Cerebellar nuclear complex (tissue), 1 donor: Measurements from ENCODE around the gene TPPP3.
"Not testable (repeated sequence)": the region's sequence is repeated elsewhere in the genome, so short reads cannot be mapped to it uniquely, and the experiment has no call there.

Experiments used
- DNase-seq, 2 experiments: peaks; one replicate each; lab custom pipeline; 2025; lab: John Stamatoyannopoulos, UW

The TPPP3 gene

GRCh38 chr16:67426022-67426421 is 32.7 kb upstream of the TPPP3 start:
- DNase-seq = no peak

- DNase-seq = no peak
Measured at GRCh38 chr16:67425580-67425979, 32.3 kb upstream of the TPPP3 start.

GRCh38 chr16:67425061-67425460 is 31.8 kb upstream of the TPPP3 start:
- DNase-seq = no peak

GRCh38 chr16:67424261-67424615 is 30.9 kb upstream of the TPPP3 start:
- no peak for DNase-seq

- DNase-seq = no peak
Measured at GRCh38 chr16:67423611-67424260, 30.4 kb upstream of the TPPP3 start.

- DNase-seq = no peak
Measured at GRCh38 chr16:67423015-67423414, 29.7 kb upstream of the TPPP3 start.

GRCh38 chr16:67421030-67421429 is 27.7 kb upstream of the TPPP3 start:
- DNase-seq = no peak

- no peak for DNase-seq
Measured at GRCh38 chr16:67419931-67420330, 26.6 kb upstream of the TPPP3 start.

- DNase-seq = no peak
Measured at GRCh38 chr16:67419502-67419901, 26.2 kb upstream of the TPPP3 start.

- no peak for DNase-seq
Measured at GRCh38 chr16:67417333-67418061, 24.2 kb upstream of the TPPP3 start.

GRCh38 chr16:67415872-67416793 is 22.8 kb upstream of the TPPP3 start, which contains the start of gene ZDHHC1:
Gene ZDHHC1, minus strand, starts transcription at chr16:67416477. Its CDS starts 8,702 bp downstream, at chr16:67407775.
- DNase-seq = no peak

GRCh38 chr16:67415421-67415820 is 22.1 kb upstream of the TPPP3 start:
- DNase-seq = not testable (repeated sequence)

GRCh38 chr16:67413978-67414911 is 20.9 kb upstream of the TPPP3 start:
- no peak for DNase-seq

GRCh38 chr16:67412294-67412693 is 19.0 kb upstream of the TPPP3 start:
- no peak for DNase-seq

- DNase-seq = no peak
Measured at GRCh38 chr16:67411339-67411738, 18.0 kb upstream of the TPPP3 start.

- DNase-seq = no peak
Measured at GRCh38 chr16:67409631-67410030, 16.3 kb upstream of the TPPP3 start.

- DNase-seq = no peak
Measured at GRCh38 chr16:67407788-67408452, 14.6 kb upstream of the TPPP3 start.

GRCh38 chr16:67407176-67407787 is 14.0 kb upstream of the TPPP3 start:
- DNase-seq = no peak

- no peak for DNase-seq
Measured at GRCh38 chr16:67406111-67406971, 13.0 kb upstream of the TPPP3 start.
